Peyer's patch (tissue), 4 donors: ENCODE measurements around the gene SPAG7. TPM values are rescaled to one million over a fixed set of nuclear protein-coding genes. Genes with fewer than 3 reads are reported as not detected.

ENCODE experiments used
- DNase-seq, 3 donors: peaks; one replicate each; pipeline ENCODE4 v3.0.0-alpha.2; 2017 to 2019
- H3K27ac ChIP-seq, 4 donors: fragments of 200-600 bp; sonication (generic); one replicate each; pipeline ENCODE4 v1.5.1; 2016 to 2019
- H3K27me3 ChIP-seq, 2 donors: fragments of 200-600 bp; sonication (generic); one replicate each; pipeline ENCODE4 v1.5.1; 2019
- H3K36me3 ChIP-seq, 3 donors: fragments of 200-600 bp; sonication (generic); one replicate each; pipeline ENCODE4 v1.5.1; 2016 to 2019
- H3K4me1 ChIP-seq, 4 donors: fragments of 200-600 bp; sonication (generic); one replicate each; pipeline ENCODE4 v1.5.1; 2016 to 2019
- H3K4me3 ChIP-seq, 4 donors: fragments of 200-600 bp; sonication (generic); 1 replicate in 3 of 4; 2 replicates in 1 of 4; pipeline ENCODE4 v1.5.1; 2016 to 2019; ENCODE audit warnings: mild to moderate bottlenecking in 1 of 4
- H3K9me3 ChIP-seq, 4 donors: fragments of 200-600 bp; sonication (generic); one replicate each; pipeline ENCODE4 v1.5.1; 2016 to 2019; ENCODE audit warnings: mild to moderate bottlenecking in 1 of 4
- POLR2A ChIP-seq, 2 donors: fragments of 450-650 bp; IDR thresholded peaks; one replicate each; pipeline ENCODE4 v1.5.1; 2017; ENCODE audit warnings: antibody characterized with exemption in 2 of 2, mild to moderate bottlenecking in 2 of 2, moderate library complexity in 2 of 2
- total RNA-seq, 4 donors: library from RNA; depleted of rRNA; stranded (reverse); fragments of >200 nt; gene quantifications; one replicate each; pipeline ENCODE4 v1.1.0, GENCODE V29; 2016
- TF ChIP-seq, protein P1 (sequence below), 6 experiments: fragments of 450-650 bp in 4 of 6; fragments of 200-600 bp in 2 of 6; sonication (generic) in 1 of 6; IDR thresholded peaks; one replicate each; pipeline ENCODE4 v1.5.1; 2017 to 2019; ENCODE audit warnings: antibody characterized with exemption in 6 of 6, mild to moderate bottlenecking in 3 of 6, moderate library complexity in 1 of 6

SPAG7 gene
- total RNA-seq, 4 donors from 2014 or later: 34.2 to 85.0 (median 48.9) TPM

- peak overlapping the region in 3 of 4 donors; percentile 95 to 99 (median 97) for H3K4me3 ChIP-seq
- peak; percentile 73 to 93 (median 82) for DNase-seq
- no peaks in the 10 kb centered on the region for H3K27me3 ChIP-seq
- peaks cover 0 to 45% (median 0%) of the 10 kb centered on the region in 3 donors for H3K36me3 ChIP-seq
- TF ChIP-seq POLR2A (IDR thresholded peaks at IDR 0.05): peak; percentile 14 to 42
- TF ChIP-seq, protein P1, sequence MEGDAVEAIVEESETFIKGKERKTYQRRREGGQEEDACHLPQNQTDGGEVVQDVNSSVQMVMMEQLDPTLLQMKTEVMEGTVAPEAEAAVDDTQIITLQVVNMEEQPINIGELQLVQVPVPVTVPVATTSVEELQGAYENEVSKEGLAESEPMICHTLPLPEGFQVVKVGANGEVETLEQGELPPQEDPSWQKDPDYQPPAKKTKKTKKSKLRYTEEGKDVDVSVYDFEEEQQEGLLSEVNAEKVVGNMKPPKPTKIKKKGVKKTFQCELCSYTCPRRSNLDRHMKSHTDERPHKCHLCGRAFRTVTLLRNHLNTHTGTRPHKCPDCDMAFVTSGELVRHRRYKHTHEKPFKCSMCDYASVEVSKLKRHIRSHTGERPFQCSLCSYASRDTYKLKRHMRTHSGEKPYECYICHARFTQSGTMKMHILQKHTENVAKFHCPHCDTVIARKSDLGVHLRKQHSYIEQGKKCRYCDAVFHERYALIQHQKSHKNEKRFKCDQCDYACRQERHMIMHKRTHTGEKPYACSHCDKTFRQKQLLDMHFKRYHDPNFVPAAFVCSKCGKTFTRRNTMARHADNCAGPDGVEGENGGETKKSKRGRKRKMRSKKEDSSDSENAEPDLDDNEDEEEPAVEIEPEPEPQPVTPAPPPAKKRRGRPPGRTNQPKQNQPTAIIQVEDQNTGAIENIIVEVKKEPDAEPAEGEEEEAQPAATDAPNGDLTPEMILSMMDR (IDR thresholded peaks at IDR 0.05): no peak
- no peaks in the 10 kb centered on the region for H3K9me3 ChIP-seq
- peaks cover under 1 to 62% (median 42%) of the 10 kb centered on the region in 4 donors for H3K4me1 ChIP-seq
- H3K27ac ChIP-seq: peak overlapping the region; percentile 71 to 99 (median 98)
These were observed 22.3 kb downstream of the SPAG7 start for GRCh38 chr17:4945176-4945943.

DNA sequence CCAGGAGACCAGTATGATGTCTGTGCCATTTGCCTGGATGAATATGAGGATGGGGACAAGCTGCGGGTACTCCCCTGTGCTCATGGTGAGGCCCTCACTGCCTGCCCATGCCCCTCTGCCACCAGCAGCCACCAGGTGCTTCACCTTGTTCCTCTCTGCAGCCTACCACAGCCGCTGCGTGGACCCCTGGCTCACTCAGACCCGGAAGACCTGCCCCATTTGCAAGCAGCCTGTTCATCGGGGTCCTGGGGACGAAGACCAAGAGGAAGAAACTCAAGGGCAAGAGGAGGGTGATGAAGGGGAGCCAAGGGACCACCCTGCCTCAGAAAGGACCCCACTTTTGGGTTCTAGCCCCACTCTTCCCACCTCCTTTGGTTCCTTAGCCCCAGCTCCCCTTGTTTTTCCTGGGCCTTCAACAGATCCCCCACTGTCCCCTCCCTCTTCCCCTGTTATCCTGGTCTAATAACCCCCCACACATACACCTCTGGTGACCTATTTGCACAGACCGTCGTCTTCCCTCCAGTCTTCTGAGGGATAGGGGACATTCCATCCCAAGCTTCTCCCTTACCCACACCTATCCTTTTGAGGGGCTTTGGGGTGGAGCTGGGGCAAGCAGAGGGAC, 23.0 kb downstream of the SPAG7 start:
- no peak for DNase-seq
- Histone ChIP-seq H3K36me3 (peaks cover 0 to 45% (median 0%) of the 10 kb centered on the region in 3 donors), H3K27me3 (no peaks in the 10 kb centered on the region), H3K4me1 (peaks cover 0 to 59% (median 38%) of the 10 kb centered on the region in 4 donors), H3K27ac (peak overlapping the region; percentile 71 to 99 (median 98)), H3K4me3 (peak overlapping the region in 3 of 4 donors; percentile 10 to 95 (median 29)), H3K9me3 (no peaks in the 10 kb centered on the region)
- TF ChIP-seq POLR2A (IDR thresholded peaks at IDR 0.05): peak in 1 of 2 donors; percentile 21
- TF ChIP-seq, protein P1 (IDR thresholded peaks at IDR 0.05): no peak

DNA sequence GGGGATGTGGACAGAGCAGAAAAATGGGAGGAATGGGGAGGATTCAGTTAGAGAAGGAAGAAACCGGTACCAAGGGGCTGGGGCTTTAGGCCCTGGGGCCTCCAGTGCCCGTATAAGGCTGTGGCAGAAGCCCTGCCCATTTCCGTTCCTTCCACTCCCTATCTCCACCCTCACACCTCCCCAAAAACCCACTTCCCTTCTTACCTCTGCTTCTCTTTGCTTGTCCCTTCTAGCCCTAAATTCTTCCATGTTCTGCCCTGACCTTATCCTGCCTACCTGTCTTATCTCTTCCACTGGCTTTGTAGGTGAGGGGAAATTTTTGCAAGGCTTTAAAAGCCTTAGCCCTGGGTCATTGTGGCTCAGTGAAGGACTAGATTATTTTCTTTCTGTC, 23.5 kb downstream of the SPAG7 start:
- Histone ChIP-seq H3K4me1 (peaks cover 0 to 60% (median 38%) of the 10 kb centered on the region in 4 donors), H3K36me3 (peaks cover 0 to 45% (median 0%) of the 10 kb centered on the region in 3 donors), H3K27ac (peak overlapping the region; percentile 71 to 99 (median 98)), H3K4me3 (peak overlapping the region in 1 of 4 donors; percentile 29), H3K27me3 (no peaks in the 10 kb centered on the region), H3K9me3 (no peaks in the 10 kb centered on the region)
- peak in 2 of 3 donors; percentile 72 to 77 for DNase-seq
- TF ChIP-seq POLR2A (IDR thresholded peaks at IDR 0.05): no peak
- TF ChIP-seq, protein P1 (IDR thresholded peaks at IDR 0.05): no peak

GRCh38 chr17:4942760-4943508, 24.7 kb downstream of the SPAG7 start:
- DNase-seq: no peak
- Histone ChIP-seq H3K27me3 (no peaks in the 10 kb centered on the region), H3K36me3 (peaks cover 0 to 51% (median 0%) of the 10 kb centered on the region in 3 donors), H3K9me3 (no peaks in the 10 kb centered on the region), H3K27ac (peak overlapping the region in 2 of 4 donors; percentile 17 to 99), H3K4me3 (no peak overlapping the region), H3K4me1 (peaks cover 0 to 72% (median 43%) of the 10 kb centered on the region in 4 donors)
- TF ChIP-seq, protein P1 (IDR thresholded peaks at IDR 0.05): no peak
- no peak for TF ChIP-seq POLR2A (IDR thresholded peaks at IDR 0.05)

DNA sequence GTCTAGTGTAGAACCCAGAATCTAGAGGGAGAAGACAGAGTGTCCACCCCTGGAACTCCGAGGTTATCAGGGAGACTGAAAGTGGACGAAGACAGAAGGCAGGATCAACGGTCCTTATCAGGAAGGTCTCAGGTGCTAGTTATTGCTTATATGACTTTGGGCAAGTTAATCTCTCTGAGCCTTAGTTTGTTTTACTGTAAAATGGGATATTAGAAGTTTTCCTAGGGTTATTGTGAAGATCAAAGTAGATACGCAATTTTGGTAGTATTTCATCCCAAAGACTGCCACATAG, 26.4 kb downstream of the SPAG7 start:
- Histone ChIP-seq H3K36me3 (peaks cover 0 to 63% (median 0%) of the 10 kb centered on the region in 3 donors), H3K4me3 (peak overlapping the region; percentile 62 to 89 (median 78)), H3K4me1 (peaks cover 0 to 70% (median 39%) of the 10 kb centered on the region in 4 donors), H3K27ac (peak overlapping the region; percentile 85 to 97 (median 96)), H3K27me3 (no peaks in the 10 kb centered on the region), H3K9me3 (no peaks in the 10 kb centered on the region)
- DNase-seq: no peak
- TF ChIP-seq POLR2A (IDR thresholded peaks at IDR 0.05): no peak
- TF ChIP-seq, protein P1 (IDR thresholded peaks at IDR 0.05): no peak
